Right lobe of liver (tissue), 6 donors: ENCODE measurements around the gene CLTB. TPM values are rescaled to one million over a fixed set of nuclear protein-coding genes. Genes with fewer than 3 reads are reported as not detected.

Source experiments
- ATAC-seq, 4 donors: fragments of 200-7000 bp; cut with Tn5 transposase; one replicate each; pipeline ENCODE4 v1.9.1; 2020; ENCODE audit warnings: mild to moderate bottlenecking in 4 of 4, moderate library complexity in 4 of 4
- DNase-seq, 3 donors: peaks; one replicate each; pipeline ENCODE4 v3.0.0-alpha.2; 2020
- H3K27ac ChIP-seq, 3 donors: fragments of 200-600 bp; one replicate each; pipeline ENCODE4 v1.8.0; 2022
- H3K27me3 ChIP-seq, 2 donors: fragments of 200-600 bp; one replicate each; pipeline ENCODE4 v1.8.0; 2022
- H3K36me3 ChIP-seq, 4 donors: fragments of 200-600 bp; sonication (generic) in 1 of 4; one replicate each; pipeline versions ENCODE4 v1.5.1 to v1.8.0; 2017 to 2022; ENCODE audit warnings: control low read depth in 1 of 4
- H3K4me1 ChIP-seq, 4 donors: fragments of 200-600 bp; sonication (generic) in 1 of 4; one replicate each; pipeline versions ENCODE4 v1.5.1 to v1.8.0; 2017 to 2022; ENCODE audit warnings: control low read depth in 1 of 4
- H3K4me3 ChIP-seq, 3 donors: fragments of 200-600 bp; one replicate each; pipeline ENCODE4 v1.8.0; 2022
- H3K9me3 ChIP-seq, 4 donors: fragments of 200-600 bp; sonication (generic) in 1 of 4; one replicate each; pipeline versions ENCODE4 v1.5.1 to v1.8.0; 2017 to 2022; ENCODE audit warnings: control low read depth in 1 of 4
- POLR2A ChIP-seq: fragments of 450-650 bp; IDR thresholded peaks from one replicate; pipeline ENCODE4 v1.6.1; 2017; ENCODE audit warnings: antibody characterized with exemption, mild to moderate bottlenecking
- WGBS: methylation state at CpG from one replicate; pipeline ENCODE4 v1.1.6; 2018; ENCODE audit warnings: low coverage, low lambda C conversion rate; ENCODE audit not compliant: insufficient coverage; ENCODE audit errors: missing lambda C conversion rate; 5-methylcytosine and 5-hydroxymethylcytosine counted together
- intact Hi-C, 2 donors: fragments of 100-400 bp; cut with DNase I; formaldehyde crosslinking; loops; one replicate each; pipeline versions ENCODE4 v1.11.2 to v1.14.1; 2022
- total RNA-seq, 6 experiments: library from RNA; depleted of rRNA in 2 of 6; stranded (reverse); fragments of >200 nt in 2 of 6; fragmentation: NEBNext Ultra II Directional in 3 of 6; extraction: Animal tissue kit (Norgen Biotek cat#: 25700) in 3 of 6; gene quantifications; one replicate each; pipeline versions ENCODE4 v1.1.0 to v1.2.4, GENCODE V29; 2016 to 2023
- TF ChIP-seq, protein P1 (sequence below), 4 donors: fragments of 200-600 bp in 3 of 4; fragments of 450-650 bp in 1 of 4; IDR thresholded peaks; one replicate each; pipeline versions ENCODE4 v1.5.1 to v1.8.0; 2016 to 2022; ENCODE audit warnings: antibody characterized with exemption in 4 of 4, mild to moderate bottlenecking in 2 of 4
- donor health status: DM: no; HTN: yes; CAD: no.
- donor health status: DM: no; HTN: no; CAD: no.
- donor health status: DM: no; HTN: no; CAD: no.
- donor health status: DM: no; HTN: yes; CAD: no.
- donor health status: DM: no; HTN: yes; CAD: no.

CLTB gene
- total RNA-seq, 6 experiments from 2014 or later = 28.6 to 73.0 (median 31.3) TPM

GRCh38 chr5:176400382-176401156 lies 15.8 kb downstream of the CLTB start:
- H3K9me3 ChIP-seq = no peaks in the 10 kb centered on the region
- TF ChIP-seq, protein P1, sequence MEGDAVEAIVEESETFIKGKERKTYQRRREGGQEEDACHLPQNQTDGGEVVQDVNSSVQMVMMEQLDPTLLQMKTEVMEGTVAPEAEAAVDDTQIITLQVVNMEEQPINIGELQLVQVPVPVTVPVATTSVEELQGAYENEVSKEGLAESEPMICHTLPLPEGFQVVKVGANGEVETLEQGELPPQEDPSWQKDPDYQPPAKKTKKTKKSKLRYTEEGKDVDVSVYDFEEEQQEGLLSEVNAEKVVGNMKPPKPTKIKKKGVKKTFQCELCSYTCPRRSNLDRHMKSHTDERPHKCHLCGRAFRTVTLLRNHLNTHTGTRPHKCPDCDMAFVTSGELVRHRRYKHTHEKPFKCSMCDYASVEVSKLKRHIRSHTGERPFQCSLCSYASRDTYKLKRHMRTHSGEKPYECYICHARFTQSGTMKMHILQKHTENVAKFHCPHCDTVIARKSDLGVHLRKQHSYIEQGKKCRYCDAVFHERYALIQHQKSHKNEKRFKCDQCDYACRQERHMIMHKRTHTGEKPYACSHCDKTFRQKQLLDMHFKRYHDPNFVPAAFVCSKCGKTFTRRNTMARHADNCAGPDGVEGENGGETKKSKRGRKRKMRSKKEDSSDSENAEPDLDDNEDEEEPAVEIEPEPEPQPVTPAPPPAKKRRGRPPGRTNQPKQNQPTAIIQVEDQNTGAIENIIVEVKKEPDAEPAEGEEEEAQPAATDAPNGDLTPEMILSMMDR (IDR thresholded peaks at IDR 0.05) = no peak
- TF ChIP-seq POLR2A = no peak
- ATAC-seq (peak in 1 of 4 donors; percentile 17), DNase-seq (no peak)
- no peaks in the 10 kb centered on the region for H3K27me3 ChIP-seq
- no peak overlapping the region for H3K4me3 ChIP-seq
- intact Hi-C loops = no loop called here
- H3K4me1 ChIP-seq = no peaks in the 10 kb centered on the region
- H3K27ac ChIP-seq = no peak overlapping the region
- no peaks in the 10 kb centered on the region for H3K36me3 ChIP-seq
- WGBS = 70% methylated on average over 2 of the region's 17 CpGs

DNA sequence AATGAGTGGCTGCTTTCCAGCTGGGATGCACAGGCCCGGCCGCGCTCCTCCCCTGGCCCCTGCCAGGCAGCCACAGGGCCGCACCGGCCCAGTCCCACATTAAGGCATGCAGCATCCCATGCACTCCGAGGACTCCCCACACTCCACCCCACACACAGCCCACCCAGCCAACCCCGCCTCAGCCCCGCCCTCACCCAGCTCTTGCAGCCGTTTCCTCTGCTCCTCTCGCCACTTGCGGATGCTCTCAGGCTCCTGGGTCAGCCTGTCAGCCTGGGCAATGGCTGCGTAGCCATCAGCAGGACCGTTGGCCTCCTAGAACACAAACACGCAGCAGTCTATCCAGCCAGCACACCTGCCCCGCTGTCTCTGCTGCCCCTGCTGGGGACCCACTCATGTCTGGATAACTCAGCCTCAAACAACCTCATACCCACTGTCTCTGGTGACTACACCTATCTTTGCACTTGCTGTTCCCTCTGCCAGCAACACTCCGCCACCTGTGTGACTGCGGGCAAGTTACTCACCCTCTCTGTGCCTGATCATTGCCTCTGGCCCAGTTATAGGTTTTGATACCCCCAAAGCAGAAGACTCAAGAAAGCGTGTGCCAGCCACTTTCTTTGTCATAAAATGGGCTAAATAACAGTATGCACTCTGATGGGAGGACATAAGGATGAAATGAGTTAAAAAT lies 18.5 kb downstream of the CLTB start:
- intact Hi-C loops = no loop called here
- H3K4me3 ChIP-seq = no peak overlapping the region
- H3K36me3 ChIP-seq = peaks cover 0 to under 1% (median 0%) of the 10 kb centered on the region in 4 donors
- no peak for ATAC-seq
- 94% methylated on average over 7 of the region's 18 CpGs for WGBS
- DNase-seq = no peak
- TF ChIP-seq POLR2A = no peak
- TF ChIP-seq, protein P1 (IDR thresholded peaks at IDR 0.05) = no peak
- H3K27ac ChIP-seq = no peak overlapping the region
- no peaks in the 10 kb centered on the region for H3K9me3 ChIP-seq
- no peaks in the 10 kb centered on the region for H3K4me1 ChIP-seq
- H3K27me3 ChIP-seq = no peaks in the 10 kb centered on the region

GRCh38 chr5:176396330-176396729 lies 20.0 kb downstream of the CLTB start:
- WGBS = 63% methylated on average over 5 of the region's 6 CpGs
- Histone ChIP-seq H3K4me1 (no peaks in the 10 kb centered on the region), H3K4me3 (no peak overlapping the region), H3K36me3 (peaks cover 0 to 9% (median 0%) of the 10 kb centered on the region in 4 donors), H3K9me3 (no peaks in the 10 kb centered on the region), H3K27me3 (no peaks in the 10 kb centered on the region), H3K27ac (no peak overlapping the region)
- ATAC-seq = no peak
- DNase-seq = no peak
- TF ChIP-seq POLR2A = no peak
- TF ChIP-seq, protein P1 (IDR thresholded peaks at IDR 0.05) = no peak
- intact Hi-C loops = no loop called here

GRCh38 chr5:176394881-176395675 lies 21.3 kb downstream of the CLTB start:
- H3K27ac ChIP-seq = no peak overlapping the region
- H3K27me3 ChIP-seq = no peaks in the 10 kb centered on the region
- peaks cover 0 to 9% (median 0%) of the 10 kb centered on the region in 4 donors for H3K36me3 ChIP-seq
- ATAC-seq = no peak
- peaks cover 0 to under 1% (median 0%) of the 10 kb centered on the region in 4 donors for H3K4me1 ChIP-seq
- TF ChIP-seq, protein P1 (IDR thresholded peaks at IDR 0.05) = no peak
- TF ChIP-seq POLR2A = no peak
- no peak for DNase-seq
- intact Hi-C loops = no loop called here
- WGBS = 90% methylated on average over 7 of the region's 11 CpGs
- H3K4me3 ChIP-seq = no peak overlapping the region
- no peaks in the 10 kb centered on the region for H3K9me3 ChIP-seq
